Naive thymus-derived CD8-positive, alpha-beta T cell (primary cell): ENCODE data around the gene HBG2. TPM values are rescaled to one million over a fixed set of nuclear protein-coding genes. Genes with fewer than 3 reads are reported as not detected.

Experiments
- ATAC-seq, 2 donors: fragments of 150-1000 bp; cut with Tn5 transposase in 1 of 2; sonication (Bioruptor Pico), chemical (Tn5 transposase) in 1 of 2; 1 replicate in 1 of 2; 2 replicates in 1 of 2; pipeline ENCODE4 v1.10.0; 2021; ENCODE audit warnings: mild to moderate bottlenecking in 2 of 2, moderate library complexity in 2 of 2
- POLR2A ChIA-PET: fragments of 350-600 bp; sonication (Branson Sonifier 250); formaldehyde crosslinking; loops from one replicate; lab custom pipeline; 2021; ENCODE audit warnings: antibody characterized with exemption; lab: Charles Lee
- DNase-seq, 10 donors: peaks; one replicate each; pipeline versions ENCODE4 v3.0.0 to v3.0.0-alpha.2; 2020 to 2022
- H3K27ac Mint-ChIP-seq, 10 donors: one replicate each; pipeline ENCODE4 v1.8.0; 2020 to 2022; ENCODE audit warnings: mild to moderate bottlenecking in 10 of 10, mixed read lengths in 10 of 10, moderate library complexity in 4 of 10, inconsistent platforms in 1 of 10
- H3K27me3 Mint-ChIP-seq, 5 donors: one replicate each; pipeline ENCODE4 v1.8.0; 2021 to 2022; ENCODE audit warnings: mixed read lengths in 5 of 5
- H3K36me3 Mint-ChIP-seq, 3 donors: one replicate each; pipeline ENCODE4 v1.8.0; 2020 to 2022; ENCODE audit warnings: mixed read lengths in 3 of 3, mild to moderate bottlenecking in 2 of 3, inconsistent platforms in 1 of 3
- H3K4me1 Mint-ChIP-seq, 4 donors: one replicate each; pipeline ENCODE4 v1.8.0; 2021 to 2022; ENCODE audit warnings: mixed read lengths in 4 of 4
- H3K4me3 Mint-ChIP-seq, 10 donors: one replicate each; pipeline ENCODE4 v1.8.0; 2020 to 2022; ENCODE audit warnings: mild to moderate bottlenecking in 10 of 10, mixed read lengths in 10 of 10, moderate library complexity in 6 of 10, inconsistent platforms in 1 of 10
- H3K9me3 Mint-ChIP-seq, 9 donors: one replicate each; pipeline ENCODE4 v1.8.0; 2020 to 2022; ENCODE audit warnings: mixed read lengths in 9 of 9, mild to moderate bottlenecking in 3 of 9, inconsistent platforms in 1 of 9, moderate library complexity in 1 of 9
- polyA plus RNA-seq, 3 donors: library from polyadenylated mRNA; unstranded; fragments of 300-500 nt; fragmentation: Illumina TruSeq; gene quantifications; one replicate each; pipeline ENCODE4 v1.2.3, GENCODE V29; 2021
- total RNA-seq, 8 experiments: library from RNA in 2 of 8; stranded (reverse) in 2 of 8; gene quantifications; one replicate each; pipeline ENCODE4 v1.2.3 and lab custom pipeline; 2021 to 2026

HBG2 gene
- total and polyA plus RNA-seq, 5 experiments from 2014 or later, result not detected

GRCh38 chr11:5230266-5230665, 24.3 kb downstream of the HBG2 start:
- no peaks in the 10 kb centered on the region for H3K36me3 Mint-ChIP-seq
- DNase-seq, result no peak
- no peak for ATAC-seq
- POLR2A ChIA-PET, result no interaction called here
- no peak overlapping the region for H3K4me3 Mint-ChIP-seq
- H3K27ac Mint-ChIP-seq, result no peak overlapping the region
- peaks cover 1 to 14% (median 2%) of the 10 kb centered on the region in 5 donors for H3K27me3 Mint-ChIP-seq
- H3K9me3 Mint-ChIP-seq, result peaks cover 0 to 2% (median 0%) of the 10 kb centered on the region in 9 donors
- peaks cover 0 to 4% (median 1%) of the 10 kb centered on the region in 4 donors for H3K4me1 Mint-ChIP-seq

- peaks cover 0 to 4% (median 1%) of the 10 kb centered on the region in 4 donors for H3K4me1 Mint-ChIP-seq
- POLR2A ChIA-PET, result no interaction called here
- no peak overlapping the region for H3K27ac Mint-ChIP-seq
Measured at GRCh38 chr11:5229796-5230195, 24.8 kb downstream of the HBG2 start.

GRCh38 chr11:5229356-5229755, 25.2 kb downstream of the HBG2 start:
- POLR2A ChIA-PET, result no interaction called here
- Mint-ChIP-seq H3K36me3 (no peaks in the 10 kb centered on the region), H3K27ac (no peak overlapping the region), H3K9me3 (peaks cover 0 to 2% (median 0%) of the 10 kb centered on the region in 9 donors), H3K4me3 (no peak overlapping the region), H3K27me3 (peaks cover 0 to 17% (median 3%) of the 10 kb centered on the region in 5 donors), H3K4me1 (peaks cover 0 to under 1% (median under 1%) of the 10 kb centered on the region in 4 donors)
- no peak for ATAC-seq
- no peak for DNase-seq

More at GRCh38 chr11:5229796-5230195, 24.8 kb downstream of the HBG2 start:
- DNase-seq (no peak), ATAC-seq (no peak)
- H3K4me3 Mint-ChIP-seq, result no peak overlapping the region
- peaks cover 0 to 2% (median 0%) of the 10 kb centered on the region in 9 donors for H3K9me3 Mint-ChIP-seq
- H3K27me3 Mint-ChIP-seq, result peaks cover under 1 to 14% (median 3%) of the 10 kb centered on the region in 5 donors
- no peaks in the 10 kb centered on the region for H3K36me3 Mint-ChIP-seq

- Mint-ChIP-seq H3K36me3 (no peaks in the 10 kb centered on the region), H3K27me3 (peaks cover 0 to 17% (median 3%) of the 10 kb centered on the region in 5 donors), H3K4me1 (no peaks in the 10 kb centered on the region), H3K4me3 (no peak overlapping the region), H3K9me3 (peaks cover 0 to 2% (median 0%) of the 10 kb centered on the region in 9 donors), H3K27ac (no peak overlapping the region)
- DNase-seq (no peak), ATAC-seq (no peak)
- POLR2A ChIA-PET, result no interaction called here
Measured at GRCh38 chr11:5228124-5228523, 26.5 kb downstream of the HBG2 start.

- no peaks in the 10 kb centered on the region for H3K4me1 Mint-ChIP-seq
- peaks cover 0 to 16% (median 3%) of the 10 kb centered on the region in 5 donors for H3K27me3 Mint-ChIP-seq
- DNase-seq, result no peak
- H3K9me3 Mint-ChIP-seq, result peaks cover 0 to 2% (median 0%) of the 10 kb centered on the region in 9 donors
- H3K27ac Mint-ChIP-seq, result no peak overlapping the region
- H3K4me3 Mint-ChIP-seq, result no peak overlapping the region
- H3K36me3 Mint-ChIP-seq, result no peaks in the 10 kb centered on the region
- no peak for ATAC-seq
- POLR2A ChIA-PET, result no interaction called here
Measured at GRCh38 chr11:5227681-5228080, 26.9 kb downstream of the HBG2 start.

- H3K9me3 Mint-ChIP-seq, result peaks cover 0 to 6% (median 1%) of the 10 kb centered on the region in 9 donors
- peaks cover 0 to 10% (median 3%) of the 10 kb centered on the region in 5 donors for H3K27me3 Mint-ChIP-seq
- H3K4me3 Mint-ChIP-seq, result no peak within 1 kb of the TSS
- peaks cover 0 to 5% (median 0%) of the 10 kb centered on the region in 3 donors for H3K36me3 Mint-ChIP-seq
- no peak for ATAC-seq
- H3K4me1 Mint-ChIP-seq, result no peaks in the 10 kb centered on the region
- H3K27ac Mint-ChIP-seq, result no peak within 1 kb of the TSS
- no peak for DNase-seq
- POLR2A ChIA-PET, result no interaction called here
Measured at GRCh38 chr11:5226732-5227310, 27.8 kb downstream of the HBG2 start, which contains the start of gene HBB. HBB (minus strand) TSS chr11:5227071; CDS start chr11:5227021, 50 bp downstream.

GRCh38 chr11:5225480-5225871, 29.1 kb downstream of the HBG2 start:
- Mint-ChIP-seq H3K4me1 (no peaks in the 10 kb centered on the region), H3K36me3 (peaks cover 0 to 5% (median 0%) of the 10 kb centered on the region in 3 donors), H3K9me3 (peaks cover 0 to 6% (median 2%) of the 10 kb centered on the region in 9 donors), H3K27me3 (peaks cover 0 to 12% (median 1%) of the 10 kb centered on the region in 5 donors), H3K4me3 (no peak overlapping the region), H3K27ac (no peak overlapping the region)
- DNase-seq, result no peak
- no peak for ATAC-seq
- POLR2A ChIA-PET, result no interaction called here

GRCh38 chr11:5224538-5225479, 29.8 kb downstream of the HBG2 start:
- Mint-ChIP-seq H3K4me3 (no peak overlapping the region), H3K27me3 (peaks cover 0 to 14% (median 2%) of the 10 kb centered on the region in 5 donors), H3K27ac (no peak overlapping the region), H3K36me3 (peaks cover 0 to 5% (median 0%) of the 10 kb centered on the region in 3 donors), H3K4me1 (no peaks in the 10 kb centered on the region), H3K9me3 (peaks cover 0 to 6% (median 2%) of the 10 kb centered on the region in 9 donors)
- ATAC-seq (no peak), DNase-seq (no peak)
- POLR2A ChIA-PET, result no interaction called here

GRCh38 chr11:5223686-5224085, 30.9 kb downstream of the HBG2 start:
- Mint-ChIP-seq H3K27ac (no peak overlapping the region), H3K36me3 (peaks cover 0 to 5% (median 0%) of the 10 kb centered on the region in 3 donors), H3K4me1 (no peaks in the 10 kb centered on the region), H3K4me3 (no peak overlapping the region), H3K9me3 (peaks cover 0 to 7% (median 3%) of the 10 kb centered on the region in 9 donors), H3K27me3 (peaks cover 0 to 18% (median 2%) of the 10 kb centered on the region in 5 donors)
- DNase-seq, result no peak
- no peak for ATAC-seq
- POLR2A ChIA-PET, result no interaction called here

GRCh38 chr11:5223146-5223545, 31.4 kb downstream of the HBG2 start:
- peaks cover 0 to 18% (median 2%) of the 10 kb centered on the region in 5 donors for H3K27me3 Mint-ChIP-seq
- H3K4me3 Mint-ChIP-seq, result no peak overlapping the region
- H3K27ac Mint-ChIP-seq, result no peak overlapping the region
- H3K36me3 Mint-ChIP-seq, result peaks cover 0 to 5% (median 0%) of the 10 kb centered on the region in 3 donors
- POLR2A ChIA-PET, result no interaction called here
- peaks cover 0 to 9% (median 3%) of the 10 kb centered on the region in 9 donors for H3K9me3 Mint-ChIP-seq
- ATAC-seq (no peak), DNase-seq (no peak)
- no peaks in the 10 kb centered on the region for H3K4me1 Mint-ChIP-seq

- POLR2A ChIA-PET, result no interaction called here
- Mint-ChIP-seq H3K27ac (no peak overlapping the region), H3K4me3 (no peak overlapping the region), H3K36me3 (no peaks in the 10 kb centered on the region), H3K4me1 (no peaks in the 10 kb centered on the region), H3K9me3 (peaks cover 0 to 2% (median 0%) of the 10 kb centered on the region in 9 donors), H3K27me3 (peaks cover 0 to 1% (median 0%) of the 10 kb centered on the region in 5 donors)
- no peak for DNase-seq
- ATAC-seq, result no peak
Measured at GRCh38 chr11:5210376-5210885, 44.1 kb downstream of the HBG2 start.

- Mint-ChIP-seq H3K4me1 (no peaks in the 10 kb centered on the region), H3K27ac (no peak overlapping the region), H3K4me3 (no peak overlapping the region), H3K27me3 (peaks cover 0 to 13% (median 3%) of the 10 kb centered on the region in 5 donors), H3K9me3 (peaks cover 0 to 1% (median 0%) of the 10 kb centered on the region in 9 donors), H3K36me3 (no peaks in the 10 kb centered on the region)
- ATAC-seq, result no peak
- no peak for DNase-seq
- POLR2A ChIA-PET, result no interaction called here
Measured at GRCh38 chr11:5204787-5205186, 49.8 kb downstream of the HBG2 start.
